ENCODE measurements around the gene NHP2. TPM values are rescaled to one million over a fixed set of nuclear protein-coding genes. Genes with fewer than 3 reads are reported as not detected.

Gene NHP2
- total and polyA plus RNA-seq, 2 experiments from 2014 or later = 435 to 455 TPM

- TF ChIP-seq CTCF (conservative IDR thresholded peaks at IDR 0.05; ENCODE audit: low read depth in 2 of 2) (peak; percentile 14 to 34; a peak in 1 of 4 replicates), POLR2AphosphoS5 (IDR thresholded peaks at IDR 0.05; ENCODE audit: low read depth) (peak; percentile 56), JUNB (IDR thresholded peaks at IDR 0.05; ENCODE audit: unreplicated experiment) (no peak)
Measured at GRCh38 chr5:178149199-178149932, 4.3 kb downstream of the NHP2 start (continued).

- H3K4me3 Mint-ChIP-seq = no peak overlapping the region
- H3K27ac Mint-ChIP-seq = no peak overlapping the region; the same call in 1 of the 2 replicates
- Histone ChIP-seq H3K4me3 (no peak overlapping the region), H2AFZ (no peak overlapping the region), H3K4me1 (ENCODE audit: insufficient read depth) (no peaks in the 10 kb centered on the region), H3K4me2 (no peak overlapping the region), H3K79me2 (replicated peaks; ENCODE audit: insufficient read depth) (peaks cover 4% of the 10 kb centered on the region), H3K27ac (ENCODE audit: low read depth) (no peak overlapping the region), H3K36me3 (ENCODE audit: insufficient read depth) (peaks cover 61% of the 10 kb centered on the region), H3F3A (replicated peaks; ENCODE audit: low read depth) (peaks cover 71% of the 10 kb centered on the region), H3K27me3 (ENCODE audit: insufficient read depth) (no peaks in the 10 kb centered on the region), H4K20me1 (replicated peaks; ENCODE audit: insufficient read depth) (peaks cover 22% of the 10 kb centered on the region), H3K9me2 (ENCODE audit: insufficient read depth) (no peaks in the 10 kb centered on the region)
- H3K36me3 Mint-ChIP-seq (ENCODE audit: low read depth) = peaks cover 95% of the 10 kb centered on the region
- DNase-seq (ENCODE audit: low spot score) (no peak), ATAC-seq (no peak)
- H3K4me1 Mint-ChIP-seq = peaks cover 19% of the 10 kb centered on the region
- no peaks in the 10 kb centered on the region for H3K9me3 Mint-ChIP-seq
- peaks cover 22% of the 10 kb centered on the region for H3K27me3 Mint-ChIP-seq (ENCODE audit: insufficient read depth, low read depth, poor library complexity)
- TF ChIP-seq NANOG (IDR thresholded peaks at IDR 0.05; ENCODE audit: borderline replicate concordance) = no peak
- TF ChIP-seq EZH2phosphoT487 (IDR thresholded peaks at IDR 0.05; ENCODE audit: unreplicated experiment) = no peak
- no peak for TF ChIP-seq ZNF462 (CRISPR knock-in tag; IDR thresholded peaks at IDR 0.05)
- no peak; the same call in none of the 2 replicates for TF ChIP-seq POLR2AphosphoS5 (IDR thresholded peaks at IDR 0.05; ENCODE audit: low read depth)
- no peak for TF ChIP-seq ZNF114 (CRISPR knock-in tag; IDR thresholded peaks at IDR 0.05)
- TF ChIP-seq REST (IDR thresholded peaks at IDR 0.05; ENCODE audit: unreplicated experiment) = no peak
- no peak for TF ChIP-seq ETS1 (IDR thresholded peaks at IDR 0.05)
- TF ChIP-seq CREB1 (CRISPR knock-in tag; IDR thresholded peaks at IDR 0.05; ENCODE audit: low read depth) = no peak
Measured at GRCh38 chr5:178147406-178147805, 6.3 kb downstream of the NHP2 start.
